ENCODE measurements around the gene CHRM4. TPM values are rescaled to one million over a fixed set of nuclear protein-coding genes. Genes with fewer than 3 reads are reported as not detected.

CHRM4 gene
- total and polyA plus RNA-seq, 2 of the 13 experiments (the other 11 are each of a cell fraction or from before 2014, with no cell fraction given): 0.13 to 0.21 TPM

- TF ChIP-seq HNF1A (IDR thresholded peaks at IDR 0.05; ENCODE audit: low read depth) (no peak), HNF1A (CRISPR knock-in tag; IDR thresholded peaks at IDR 0.05; ENCODE audit: borderline replicate concordance) (no peak), THAP7 (CRISPR knock-in tag; IDR thresholded peaks at IDR 0.05) (no peak), RXRB (CRISPR knock-in tag; IDR thresholded peaks at IDR 0.05; ENCODE audit: borderline replicate concordance) (peak; percentile 45; the same call in 1 of the 2 replicates), HNF4A (CRISPR knock-in tag; IDR thresholded peaks at IDR 0.05) (0 out of 2 replicates have a peak, but pooled peaks have one; percentile 15)
Measured at GRCh38 chr11:46343520-46343919, 48.1 kb downstream of the CHRM4 start (continued).

GRCh38 chr11:46342239-46342638 is 49.3 kb downstream of the CHRM4 start:
- Histone ChIP-seq H2AFZ (ENCODE audit: low read length) (no peak overlapping the region), H3K79me2 (ENCODE audit: insufficient read depth, low read length) (no peaks in the 10 kb centered on the region), H3K27me3 (ENCODE audit: control insufficient read depth in 1 of 2, insufficient read depth in 2 of 2, low read length in 2 of 2) (peaks cover 5 to 46% of the 10 kb centered on the region in 2 experiments), H3K9me3 (ENCODE audit: low read length) (no peaks in the 10 kb centered on the region), H3K4me2 (ENCODE audit: low read depth, low read length) (no peak overlapping the region), H3K4me1 (ENCODE audit: insufficient read depth, low read length) (peaks cover 47% of the 10 kb centered on the region), H3K9ac (ENCODE audit: insufficient read depth, low read depth, low read length) (no peak overlapping the region), H3K36me3 (replicated peaks in 1 of 2; ENCODE audit: control insufficient read depth in 1 of 2, insufficient read depth in 2 of 2, low read length in 2 of 2) (no peaks in the 10 kb centered on the region), H4K20me1 (ENCODE audit: insufficient read depth, low read length) (no peaks in the 10 kb centered on the region), H3K4me3 (replicated peaks in 1 of 3; ENCODE audit: insufficient read depth in 1 of 3, low read depth in 2 of 3, low read length in 3 of 3) (no peak overlapping the region), H3K27ac (ENCODE audit: extremely low read length, insufficient read depth, low read length) (no peak overlapping the region)
- WGBS (ENCODE audit: low lambda C conversion rate): 10% methylated on average over 3 of the region's 5 CpGs
- CTCF ChIA-PET (ENCODE audit: low intra/inter-chr PET ratio, low total read pairs): no interaction called here
- intact Hi-C loops (cut with micrococcal nuclease; ENCODE audit: unreplicated experiment) (no loop called here), in situ Hi-C loops (cut with HindIII; ENCODE audit: extremely low pct_ligation_motif_present, low pct_unique_long_range_greater_than_20kb) (no loop called here)
- ATAC-seq: no peak
- DNase-seq (ENCODE audit: low spot score): no peak
- POLR2A ChIA-PET: no interaction called here
- no TSS peak for BruUV-seq (replicated peaks)
- no peak for FAIRE-seq
- no peak for TF ChIP-seq HINFP (CRISPR knock-in tag; IDR thresholded peaks at IDR 0.05; ENCODE audit: low read depth)
- no peak for TF ChIP-seq ZNF329 (CRISPR knock-in tag; IDR thresholded peaks at IDR 0.05; ENCODE audit: low read depth)
- TF ChIP-seq IKZF5 (CRISPR knock-in tag; IDR thresholded peaks at IDR 0.05): no peak
- TF ChIP-seq ZNF317 (CRISPR knock-in tag; IDR thresholded peaks at IDR 0.05): no peak
- TF ChIP-seq ZNF383 (CRISPR knock-in tag; IDR thresholded peaks at IDR 0.05; ENCODE audit: borderline replicate concordance): no peak
- no peak for TF ChIP-seq REL (CRISPR knock-in tag; conservative IDR thresholded peaks at IDR 0.05)
